Measurements from ENCODE around the gene TMEM132A. TPM values are rescaled to one million over a fixed set of nuclear protein-coding genes. Genes with fewer than 3 reads are reported as not detected.

The TMEM132A gene
- total and polyA plus RNA-seq, 4 experiments from 2014 or later: 0.78 to 0.93 TPM; not detected in 2

- H3K36me3 Mint-ChIP-seq: peaks cover 3 to 16% of the 10 kb centered on the region in 2 donors
- peaks cover 31 to 76% (median 46%) of the 10 kb centered on the region in 4 donors for H3K4me1 Mint-ChIP-seq
- H3K4me3 Mint-ChIP-seq: peak overlapping the region; percentile 17 to 100 (median 57)
- Histone ChIP-seq H3K36me3 (ENCODE audit: insufficient read depth, low read length) (no peaks in the 10 kb centered on the region), H3K4me1 (ENCODE audit: insufficient read depth, low read length) (peaks cover 47% of the 10 kb centered on the region), H3K9me3 (ENCODE audit: control insufficient read depth in 1 of 2, low read length in 2 of 2) (no peaks in the 10 kb centered on the region), H3K27me3 (ENCODE audit: insufficient read depth, low read length) (no peaks in the 10 kb centered on the region), H3K27ac (ENCODE audit: low read depth, low read length) (peak overlapping the region; percentile 96), H3K4me3 (ENCODE audit: low read length in 2 of 2) (no peak overlapping the region)
- CTCF ChIA-PET (ENCODE audit: partially characterized antibody): interaction anchor here (0.7 to 5.2 kb wide), 3 partner anchors 9 to 200 kb away, joined by 3 to 117 read pairs (median 3); partner anchors contain the start of gene PRPF19
- intact Hi-C loops (cut with micrococcal nuclease): no loop called here
- H3K27me3 Mint-ChIP-seq: no peaks in the 10 kb centered on the region
- POLR2A ChIA-PET (ENCODE audit: partially characterized antibody): interaction anchor here (0.6 to 4.8 kb wide), 16 partner anchors 9 to 1718 kb away, joined by 3 to 111 read pairs (median 5); partner anchors contain the start of genes CD6, CYB561A3, PRPF19 and TMEM138
- H3K9me3 Mint-ChIP-seq: no peaks in the 10 kb centered on the region
- peak; percentile 56 to 68 (median 63) for DNase-seq
- peak overlapping the region; percentile 87 to 98 (median 92) for H3K27ac Mint-ChIP-seq
These were observed 11.9 kb upstream of the TMEM132A start for GRCh38 chr11:60912223-60912850.

GRCh38 chr11:60912851-60913528, 11.3 kb upstream of the TMEM132A start:
- Histone ChIP-seq H3K27ac (ENCODE audit: low read depth, low read length) (peak overlapping the region; percentile 96), H3K4me3 (ENCODE audit: low read length in 2 of 2) (peak overlapping the region; percentile 79 to 96), H3K4me1 (ENCODE audit: insufficient read depth, low read length) (peaks cover 47% of the 10 kb centered on the region), H3K36me3 (ENCODE audit: insufficient read depth, low read length) (no peaks in the 10 kb centered on the region), H3K9me3 (ENCODE audit: control insufficient read depth in 1 of 2, low read length in 2 of 2) (no peaks in the 10 kb centered on the region), H3K27me3 (ENCODE audit: insufficient read depth, low read length) (no peaks in the 10 kb centered on the region)
- no peaks in the 10 kb centered on the region for H3K27me3 Mint-ChIP-seq
- no peak for DNase-seq
- intact Hi-C loops (cut with micrococcal nuclease): no loop called here
- peak overlapping the region in 7 of 8 donors; percentile 56 to 100 (median 98) for H3K4me3 Mint-ChIP-seq
- ChIA-PET POLR2A (ENCODE audit: partially characterized antibody) (interaction anchor here (0.6 to 4.8 kb wide), 27 partner anchors 10 to 1055 kb away, joined by 3 to 111 read pairs (median 5); partner anchors contain the start of genes CD5, CD6, CPSF7 and CYB561A3), CTCF (ENCODE audit: partially characterized antibody) (interaction anchor here (0.7 to 5.2 kb wide), 13 partner anchors 10 to 423 kb away, joined by 3 to 117 read pairs (median 3); partner anchors contain the start of gene PRPF19)
- peaks cover 31 to 74% (median 44%) of the 10 kb centered on the region in 4 donors for H3K4me1 Mint-ChIP-seq
- H3K36me3 Mint-ChIP-seq: peaks cover 3 to 19% of the 10 kb centered on the region in 2 donors
- peak overlapping the region; percentile 87 to 99 (median 97) for H3K27ac Mint-ChIP-seq
- H3K9me3 Mint-ChIP-seq: no peaks in the 10 kb centered on the region

- H3K27ac Mint-ChIP-seq: peak within 1 kb of the TSS; percentile 87 to 99 (median 98)
- H3K27me3 ChIP-seq (ENCODE audit: insufficient read depth, low read length): no peaks in the 10 kb centered on the region
- ChIA-PET CTCF (ENCODE audit: partially characterized antibody) (interaction anchor here (0.6 to 5.2 kb wide), 16 partner anchors 10 to 422 kb away, joined by 3 to 117 read pairs (median 4); partner anchors contain the start of genes PRPF19 and TMEM132A), POLR2A (ENCODE audit: partially characterized antibody) (interaction anchor here (0.7 to 4.8 kb wide), 27 partner anchors 9 to 1054 kb away, joined by 3 to 111 read pairs (median 5); partner anchors contain the start of genes CD5, CPSF7, CYB561A3 and PRPF19)
- peak within 1 kb of the TSS; percentile 92 to 100 (median 98) for H3K4me3 Mint-ChIP-seq
- peak within 1 kb of the TSS; percentile 79 to 96 for H3K4me3 ChIP-seq (ENCODE audit: low read length in 2 of 2)
- H3K36me3 Mint-ChIP-seq: peaks cover 5 to 25% of the 10 kb centered on the region in 2 donors
- intact Hi-C loops (cut with micrococcal nuclease): loop anchor here (1.0 to 2.0 kb wide), 4 partner anchors 8 to 215 kb away; partner anchors contain the start of genes CD6, PRPF19 and SLC15A3
- H3K9me3 Mint-ChIP-seq: no peaks in the 10 kb centered on the region
- H3K27me3 Mint-ChIP-seq: no peaks in the 10 kb centered on the region
- H3K4me1 Mint-ChIP-seq: peaks cover 31 to 65% (median 44%) of the 10 kb centered on the region in 4 donors
- no peaks in the 10 kb centered on the region for H3K9me3 ChIP-seq (ENCODE audit: control insufficient read depth in 1 of 2, low read length in 2 of 2)
- peaks cover 4% of the 10 kb centered on the region for H3K36me3 ChIP-seq (ENCODE audit: insufficient read depth, low read length)
- H3K27ac ChIP-seq (ENCODE audit: low read depth, low read length): peak within 1 kb of the TSS; percentile 96
- DNase-seq: peak; percentile 90 to 92 (median 91)
- H3K4me1 ChIP-seq (ENCODE audit: insufficient read depth, low read length): peaks cover 47% of the 10 kb centered on the region
These were observed 10.2 kb upstream of the TMEM132A start, which contains the start of gene TMEM109 for GRCh38 chr11:60913793-60914632. TMEM109 (plus strand) TSS chr11:60914158; CDS start chr11:60919694, 5,536 bp downstream.

- H3K4me1 Mint-ChIP-seq: peaks cover 31 to 65% (median 44%) of the 10 kb centered on the region in 4 donors
- H3K27ac Mint-ChIP-seq: peak overlapping the region; percentile 82 to 96 (median 94)
- no peaks in the 10 kb centered on the region for H3K9me3 Mint-ChIP-seq
- H3K27me3 ChIP-seq (ENCODE audit: insufficient read depth, low read length): no peaks in the 10 kb centered on the region
- peak in 4 of 5 donors; percentile 32 to 57 (median 43) for DNase-seq
- peaks cover 47% of the 10 kb centered on the region for H3K4me1 ChIP-seq (ENCODE audit: insufficient read depth, low read length)
- no peaks in the 10 kb centered on the region for H3K27me3 Mint-ChIP-seq
- CTCF ChIA-PET (ENCODE audit: partially characterized antibody): interaction anchor here (0.7 to 5.2 kb wide), 19 partner anchors 12 to 419 kb away, joined by 3 to 117 read pairs (median 4); partner anchors contain the start of gene PRPF19
- peaks cover 12 to 32% of the 10 kb centered on the region in 2 donors for H3K36me3 Mint-ChIP-seq
- peak overlapping the region; percentile 96 for H3K27ac ChIP-seq (ENCODE audit: low read depth, low read length)
- POLR2A ChIA-PET (ENCODE audit: partially characterized antibody): interaction anchor here (0.7 to 4.8 kb wide), 26 partner anchors 7 to 515 kb away, joined by 3 to 111 read pairs (median 5); partner anchors contain the start of genes CD5, CPSF7, CYB561A3 and PRPF19
- intact Hi-C loops (cut with micrococcal nuclease): loop anchor here (1.0 to 2.0 kb wide), 6 partner anchors 8 to 273 kb away; partner anchors contain the start of genes CD6, PRPF19, SLC15A3 and VPS37C
- peak overlapping the region; percentile 79 to 96 for H3K4me3 ChIP-seq (ENCODE audit: low read length in 2 of 2)
- no peaks in the 10 kb centered on the region for H3K9me3 ChIP-seq (ENCODE audit: control insufficient read depth in 1 of 2, low read length in 2 of 2)
- H3K4me3 Mint-ChIP-seq: peak overlapping the region; percentile 88 to 97 (median 92)
- peaks cover 7% of the 10 kb centered on the region for H3K36me3 ChIP-seq (ENCODE audit: insufficient read depth, low read length)
These were observed 9.5 kb upstream of the TMEM132A start for GRCh38 chr11:60914633-60915247.

GRCh38 chr11:60915248-60915914, 8.9 kb upstream of the TMEM132A start:
- peak; percentile 63 to 86 (median 68) for DNase-seq
- Mint-ChIP-seq H3K4me1 (peaks cover 31 to 64% (median 44%) of the 10 kb centered on the region in 4 donors), H3K9me3 (no peaks in the 10 kb centered on the region), H3K4me3 (peak overlapping the region; percentile 88 to 97 (median 92)), H3K27ac (peak overlapping the region; percentile 82 to 96 (median 94)), H3K36me3 (peaks cover 18 to 38% of the 10 kb centered on the region in 2 donors), H3K27me3 (no peaks in the 10 kb centered on the region)
- H3K27me3 ChIP-seq (ENCODE audit: insufficient read depth, low read length): no peaks in the 10 kb centered on the region
- ChIA-PET CTCF (ENCODE audit: partially characterized antibody) (interaction anchor here (0.6 to 5.2 kb wide), 26 partner anchors 9 to 419 kb away, joined by 3 to 117 read pairs (median 3); partner anchors contain the start of genes PRPF19 and TMEM132A), POLR2A (ENCODE audit: partially characterized antibody) (interaction anchor here (0.7 to 4.8 kb wide), 25 partner anchors 8 to 477 kb away, joined by 3 to 111 read pairs (median 5); partner anchors contain the start of genes CD5, CYB561A3, PRPF19 and TMEM132A)
- H3K4me1 ChIP-seq (ENCODE audit: insufficient read depth, low read length): peaks cover 47% of the 10 kb centered on the region
- intact Hi-C loops (cut with micrococcal nuclease): loop anchor here (1.0 to 2.0 kb wide), 5 partner anchors 37 to 272 kb away; partner anchors contain the start of genes CD6, SLC15A3 and VPS37C
- peak overlapping the region; percentile 96 for H3K27ac ChIP-seq (ENCODE audit: low read depth, low read length)
- peak overlapping the region; percentile 79 to 96 for H3K4me3 ChIP-seq (ENCODE audit: low read length in 2 of 2)
- H3K36me3 ChIP-seq (ENCODE audit: insufficient read depth, low read length): peaks cover 14% of the 10 kb centered on the region
- H3K9me3 ChIP-seq (ENCODE audit: control insufficient read depth in 1 of 2, low read length in 2 of 2): no peaks in the 10 kb centered on the region
